Ishikawa (cell line): ENCODE results near the gene SDR42E1.

Experiments used
- CEBPB ChIP-seq: IDR thresholded peaks from 2 replicates; pipeline ENCODE4 v1.6.1; 2012
- CREB1 ChIP-seq: IDR thresholded peaks from 2 replicates; pipeline ENCODE4 v1.6.1; 2012; ENCODE audit warnings: low read depth
- EGR1 ChIP-seq: IDR thresholded peaks from 2 replicates; pipeline ENCODE4 v1.6.1; 2012
- EP300 ChIP-seq: IDR thresholded peaks from 2 replicates; pipeline ENCODE4 v1.6.1; 2012; ENCODE audit warnings: borderline replicate concordance
- FOXM1 ChIP-seq: IDR thresholded peaks from 2 replicates; pipeline ENCODE4 v1.6.1; 2012; ENCODE audit warnings: low read depth, borderline replicate concordance
- NFIC ChIP-seq: IDR thresholded peaks from 2 replicates; pipeline ENCODE4 v1.6.1; 2012
- RAD21 ChIP-seq: IDR thresholded peaks from 2 replicates; pipeline ENCODE4 v1.6.1; 2012; ENCODE audit warnings: low read depth
- TAF1 ChIP-seq: IDR thresholded peaks from 2 replicates; pipeline ENCODE4 v1.6.1; 2012; ENCODE audit warnings: low read depth, mild to moderate bottlenecking
- TCF12 ChIP-seq: IDR thresholded peaks from 2 replicates; pipeline ENCODE4 v1.6.1; 2012; ENCODE audit warnings: low read depth
- TEAD4 ChIP-seq: IDR thresholded peaks from 2 replicates; pipeline ENCODE4 v1.6.1; 2012
- YY1 ChIP-seq: IDR thresholded peaks from 2 replicates; pipeline ENCODE4 v1.6.1; 2012; ENCODE audit warnings: low read depth
- ZBTB7A ChIP-seq: IDR thresholded peaks from 2 replicates; pipeline ENCODE4 v1.6.1; 2012; ENCODE audit warnings: low read depth
- TF ChIP-seq, protein P1 (sequence below): IDR thresholded peaks from 2 replicates; pipeline ENCODE4 v1.6.1; 2012
- TF ChIP-seq, protein P2 (sequence below): IDR thresholded peaks from 2 replicates; pipeline ENCODE4 v1.6.1; 2012; ENCODE audit warnings: low read depth, mild to moderate bottlenecking
- TF ChIP-seq, protein P3 (sequence below): IDR thresholded peaks from 2 replicates; pipeline ENCODE4 v1.6.1; 2012

The SDR42E1 gene

DNA sequence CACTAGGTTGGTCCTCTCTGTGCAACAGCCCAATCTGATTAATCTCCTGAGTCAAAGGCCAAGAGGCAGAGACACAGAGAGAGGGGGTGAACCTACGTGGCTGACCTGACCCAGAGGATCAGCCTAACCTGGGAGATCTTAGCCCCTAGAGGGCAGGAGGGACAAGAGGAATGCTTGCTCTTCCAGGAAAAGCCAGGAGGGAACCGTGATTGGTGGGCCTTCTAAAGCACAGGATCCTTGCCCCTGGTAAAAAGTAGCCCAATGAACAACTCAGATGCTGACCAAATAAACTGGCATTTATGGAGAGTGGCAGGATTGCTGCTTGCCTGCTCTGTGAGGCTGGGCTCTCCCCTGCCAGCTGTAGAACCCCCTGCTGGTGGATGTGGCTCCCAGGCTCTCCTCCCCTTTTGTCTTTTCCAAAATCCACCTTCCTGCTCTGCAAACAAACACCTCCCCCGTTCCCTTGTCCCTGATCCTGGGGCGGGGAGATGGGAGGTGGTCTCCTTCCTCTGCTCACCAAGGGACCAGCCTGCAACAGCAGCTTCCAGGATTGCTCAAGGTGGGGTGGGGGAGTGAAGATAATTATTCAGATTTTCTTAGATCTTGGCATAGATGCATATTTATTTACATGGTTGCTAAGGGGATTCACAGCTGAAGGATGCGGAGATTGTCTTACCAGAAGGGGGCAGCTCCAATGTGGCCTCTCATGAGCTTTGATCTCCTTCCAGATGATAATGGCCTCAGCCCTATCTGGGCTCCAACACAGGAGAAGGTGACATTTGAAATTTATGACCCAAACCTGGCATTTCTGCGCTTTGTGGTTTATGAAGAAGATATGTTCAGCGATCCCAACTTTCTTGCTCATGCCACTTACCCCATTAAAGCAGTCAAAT is 71.9 kb downstream of the SDR42E1 start:
- TF ChIP-seq RAD21 (no peak), ZBTB7A (no peak), NFIC (no peak), TAF1 (no peak), TCF12 (no peak), TEAD4 (no peak), FOXM1 (no peak), EP300 (no peak), EGR1 (no peak), CEBPB (no peak), CREB1 (no peak), YY1 (no peak)
- TF ChIP-seq, protein P1, sequence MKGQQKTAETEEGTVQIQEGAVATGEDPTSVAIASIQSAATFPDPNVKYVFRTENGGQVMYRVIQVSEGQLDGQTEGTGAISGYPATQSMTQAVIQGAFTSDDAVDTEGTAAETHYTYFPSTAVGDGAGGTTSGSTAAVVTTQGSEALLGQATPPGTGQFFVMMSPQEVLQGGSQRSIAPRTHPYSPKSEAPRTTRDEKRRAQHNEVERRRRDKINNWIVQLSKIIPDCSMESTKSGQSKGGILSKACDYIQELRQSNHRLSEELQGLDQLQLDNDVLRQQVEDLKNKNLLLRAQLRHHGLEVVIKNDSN: no peak
- TF ChIP-seq, protein P2, sequence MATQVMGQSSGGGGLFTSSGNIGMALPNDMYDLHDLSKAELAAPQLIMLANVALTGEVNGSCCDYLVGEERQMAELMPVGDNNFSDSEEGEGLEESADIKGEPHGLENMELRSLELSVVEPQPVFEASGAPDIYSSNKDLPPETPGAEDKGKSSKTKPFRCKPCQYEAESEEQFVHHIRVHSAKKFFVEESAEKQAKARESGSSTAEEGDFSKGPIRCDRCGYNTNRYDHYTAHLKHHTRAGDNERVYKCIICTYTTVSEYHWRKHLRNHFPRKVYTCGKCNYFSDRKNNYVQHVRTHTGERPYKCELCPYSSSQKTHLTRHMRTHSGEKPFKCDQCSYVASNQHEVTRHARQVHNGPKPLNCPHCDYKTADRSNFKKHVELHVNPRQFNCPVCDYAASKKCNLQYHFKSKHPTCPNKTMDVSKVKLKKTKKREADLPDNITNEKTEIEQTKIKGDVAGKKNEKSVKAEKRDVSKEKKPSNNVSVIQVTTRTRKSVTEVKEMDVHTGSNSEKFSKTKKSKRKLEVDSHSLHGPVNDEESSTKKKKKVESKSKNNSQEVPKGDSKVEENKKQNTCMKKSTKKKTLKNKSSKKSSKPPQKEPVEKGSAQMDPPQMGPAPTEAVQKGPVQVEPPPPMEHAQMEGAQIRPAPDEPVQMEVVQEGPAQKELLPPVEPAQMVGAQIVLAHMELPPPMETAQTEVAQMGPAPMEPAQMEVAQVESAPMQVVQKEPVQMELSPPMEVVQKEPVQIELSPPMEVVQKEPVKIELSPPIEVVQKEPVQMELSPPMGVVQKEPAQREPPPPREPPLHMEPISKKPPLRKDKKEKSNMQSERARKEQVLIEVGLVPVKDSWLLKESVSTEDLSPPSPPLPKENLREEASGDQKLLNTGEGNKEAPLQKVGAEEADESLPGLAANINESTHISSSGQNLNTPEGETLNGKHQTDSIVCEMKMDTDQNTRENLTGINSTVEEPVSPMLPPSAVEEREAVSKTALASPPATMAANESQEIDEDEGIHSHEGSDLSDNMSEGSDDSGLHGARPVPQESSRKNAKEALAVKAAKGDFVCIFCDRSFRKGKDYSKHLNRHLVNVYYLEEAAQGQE: no peak
- TF ChIP-seq, protein P3, sequence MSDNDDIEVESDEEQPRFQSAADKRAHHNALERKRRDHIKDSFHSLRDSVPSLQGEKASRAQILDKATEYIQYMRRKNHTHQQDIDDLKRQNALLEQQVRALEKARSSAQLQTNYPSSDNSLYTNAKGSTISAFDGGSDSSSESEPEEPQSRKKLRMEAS: no peak
